K562 (cell line): ENCODE results near the gene PTTG1IP. TPM values are rescaled to one million over a fixed set of nuclear protein-coding genes. Genes with fewer than 3 reads are reported as not detected.

Source experiments
- E2F3 ChIP-seq: fragments of 250-450 bp; sonication (Bioruptor Pico); IDR thresholded peaks from 2 replicates; pipeline ENCODE4 v1.4.0; 2020; ENCODE audit warnings: mild to moderate bottlenecking
- FOS ChIP-seq: IDR thresholded peaks from 3 replicates; pipeline ENCODE4 v1.6.1; 2011; ENCODE audit not compliant: insufficient read length; ENCODE audit errors: extremely low read depth
- FOXK2 ChIP-seq, 2 experiments: fragments of 450-650 bp; IDR thresholded peaks in 1 of 2; conservative IDR thresholded peaks in 1 of 2; 2 replicates each; pipeline ENCODE4 v1.6.1; 2016; ENCODE audit warnings: low read depth in 2 of 2, mild to moderate bottlenecking in 1 of 2
- IRF2 ChIP-seq: sonication (generic); formaldehyde crosslinking; IDR thresholded peaks from 2 replicates; pipeline ENCODE4 v1.8.1; 2022; ENCODE audit warnings: mild to moderate bottlenecking, missing genetic modification reagents
- JUNB ChIP-seq: fragments of 450-650 bp; formaldehyde crosslinking; conservative IDR thresholded peaks from 2 replicates; pipeline ENCODE4 v1.4.0; 2020; ENCODE audit warnings: mild to moderate bottlenecking
- KHSRP ChIP-seq: fragments of 450-650 bp; IDR thresholded peaks from 2 replicates; pipeline ENCODE4 v1.6.1; 2017
- KLF10 ChIP-seq: fragments of 250-450 bp; sonication (Bioruptor Pico); IDR thresholded peaks from 2 replicates; pipeline ENCODE4 v1.6.1; 2021; ENCODE audit warnings: matching md5 sums
- MTA3 ChIP-seq: fragments of 450-650 bp; formaldehyde crosslinking; IDR thresholded peaks from 2 replicates; pipeline ENCODE4 v1.6.1; 2017; ENCODE audit warnings: mild to moderate bottlenecking, borderline replicate concordance
- PYGO2 ChIP-seq: fragments of 450-650 bp; IDR thresholded peaks from 2 replicates; pipeline ENCODE4 v1.6.1; 2016; ENCODE audit warnings: mild to moderate bottlenecking, missing genetic modification characterization, moderate library complexity, missing compliant biosample characterization
- RBM34 ChIP-seq: fragments of 200-400 bp; formaldehyde crosslinking; IDR thresholded peaks from 2 replicates; pipeline ENCODE4 v1.6.1; 2018; ENCODE audit warnings: low read length, borderline replicate concordance; ENCODE audit not compliant: insufficient read depth
- SREBF2 ChIP-seq: sonication (generic); formaldehyde crosslinking; IDR thresholded peaks from 2 replicates; pipeline ENCODE4 v1.4.0; 2020; ENCODE audit warnings: mild to moderate bottlenecking, missing genetic modification reagents
- WHSC1 ChIP-seq: IDR thresholded peaks from one replicate; pipeline ENCODE4 v1.6.1; 2012; ENCODE audit warnings: low read length, control low read depth, inconsistent platforms
- ZNF224 ChIP-seq: sonication (generic); formaldehyde crosslinking; IDR thresholded peaks from 2 replicates; pipeline ENCODE4 v1.8.0; 2022; ENCODE audit warnings: mild to moderate bottlenecking, missing genetic modification reagents
- ZNF324 ChIP-seq: fragments of 250-450 bp; sonication (Bioruptor Pico); IDR thresholded peaks from 2 replicates; pipeline ENCODE4 v1.4.0; 2020; ENCODE audit warnings: mild to moderate bottlenecking
- ZNF347 ChIP-seq: fragments of 450-650 bp; formaldehyde crosslinking; IDR thresholded peaks from 2 replicates; pipeline ENCODE4 v1.4.0; 2020; ENCODE audit warnings: low read depth, mild to moderate bottlenecking, moderate library complexity
- ZNF764 ChIP-seq: fragments of 250-450 bp; sonication (Bioruptor Pico); IDR thresholded peaks from 2 replicates; pipeline ENCODE4 v1.4.0; 2020; ENCODE audit warnings: low read depth, mild to moderate bottlenecking, moderate library complexity
- polyA plus RNA-seq, 8 experiments: library from polyadenylated mRNA; depleted of rRNA in 4 of 8; stranded (reverse) in 5 of 8; unstranded in 3 of 8; fragments of >200 nt; fragmentation: Nextera tagmentation in 2 of 8; fragmentation: Illumina TruSeq in 1 of 8; extraction: Ambion mirVana in 2 of 8; extraction: Trizol in 1 of 8; gene quantifications; 2 replicates each; pipeline versions ENCODE4 v1.2.1 to v1.2.3, GENCODE V29; 2011 to 2014; ENCODE audit warnings: inconsistent platforms in 1 of 8, missing spikeins in 1 of 8
- total RNA-seq, 7 experiments: library from RNA; depleted of rRNA in 6 of 7; stranded (reverse); fragments of >200 nt in 6 of 7; fragmentation: Illumina TruSeq in 2 of 7; extraction: Trizol in 2 of 7; gene quantifications; 2 replicates each; pipeline versions ENCODE4 v1.2.1 to v1.2.3, GENCODE V29; 2011 to 2021; ENCODE audit warnings: low replicate concordance in 1 of 7
- TF ChIP-seq, protein P1 (sequence below): sonication (generic); formaldehyde crosslinking; IDR thresholded peaks from 2 replicates; pipeline ENCODE4 v1.8.0; 2022; ENCODE audit warnings: missing genetic modification reagents, mild to moderate bottlenecking, borderline replicate concordance
- TF ChIP-seq, protein P2 (sequence below): sonication (generic); formaldehyde crosslinking; IDR thresholded peaks from 2 replicates; pipeline ENCODE4 v1.8.1; 2023; ENCODE audit warnings: mild to moderate bottlenecking, missing genetic modification reagents
- TF ChIP-seq, protein P3 (sequence below), 3 experiments: fragments of 200-800 bp in 1 of 3; sonication (Bioruptor generic) in 1 of 3; sonication (generic) in 1 of 3; formaldehyde crosslinking in 1 of 3; IDR thresholded peaks; 2 replicates each; pipeline versions ENCODE4 v1.6.1 to v1.8.0; 2016 to 2022; ENCODE audit warnings: mild to moderate bottlenecking in 2 of 3, missing compliant biosample characterization in 2 of 3, missing genetic modification characterization in 2 of 3, missing genetic modification reagents in 1 of 3
- TF ChIP-seq, protein P4 (sequence below): fragments of 450-650 bp; IDR thresholded peaks from 2 replicates; pipeline ENCODE4 v1.6.1; 2018; ENCODE audit not compliant: partially characterized antibody

PTTG1IP gene
- total and polyA plus RNA-seq, 9 of the 15 experiments (the other 6 are each of a cell fraction or from before 2014, with no cell fraction given) = 5.0 to 99.3 (median 82.4) TPM

DNA sequence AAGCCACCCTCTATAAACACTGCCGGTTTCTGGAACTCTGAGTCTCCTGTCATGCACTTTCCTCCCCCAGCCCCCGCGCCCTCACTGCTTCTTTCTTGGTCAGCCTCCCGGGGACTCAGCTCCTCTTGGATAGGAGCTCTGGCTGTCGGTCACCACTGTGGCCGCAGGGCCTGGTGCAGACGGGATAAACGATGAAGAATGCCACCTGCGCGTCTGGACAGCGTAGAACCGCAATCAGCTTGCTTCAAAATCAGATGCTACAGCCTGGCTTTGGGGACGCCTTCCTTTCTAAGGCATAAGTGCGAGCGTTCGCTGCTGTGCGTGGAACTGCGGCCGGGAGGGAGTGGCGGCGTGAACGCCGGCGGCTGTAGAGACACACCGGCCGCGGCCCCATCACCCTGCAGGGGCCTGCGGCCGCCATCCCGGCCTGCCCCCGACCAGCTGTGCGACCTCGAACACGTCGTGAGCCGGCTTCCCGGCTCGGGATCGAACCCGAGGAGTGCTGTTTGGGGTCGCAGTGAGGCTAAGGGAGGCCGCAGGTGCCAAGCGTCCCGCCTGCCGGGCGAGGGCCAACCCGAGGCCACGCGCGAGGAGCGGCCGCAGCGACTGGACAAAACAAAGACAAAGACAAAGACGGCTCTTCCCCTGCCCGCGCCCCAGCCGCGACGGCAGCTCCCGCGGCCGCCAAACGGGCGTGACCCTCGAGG lies 688 bp downstream of the PTTG1IP start (continued):
- TF ChIP-seq, protein P1, sequence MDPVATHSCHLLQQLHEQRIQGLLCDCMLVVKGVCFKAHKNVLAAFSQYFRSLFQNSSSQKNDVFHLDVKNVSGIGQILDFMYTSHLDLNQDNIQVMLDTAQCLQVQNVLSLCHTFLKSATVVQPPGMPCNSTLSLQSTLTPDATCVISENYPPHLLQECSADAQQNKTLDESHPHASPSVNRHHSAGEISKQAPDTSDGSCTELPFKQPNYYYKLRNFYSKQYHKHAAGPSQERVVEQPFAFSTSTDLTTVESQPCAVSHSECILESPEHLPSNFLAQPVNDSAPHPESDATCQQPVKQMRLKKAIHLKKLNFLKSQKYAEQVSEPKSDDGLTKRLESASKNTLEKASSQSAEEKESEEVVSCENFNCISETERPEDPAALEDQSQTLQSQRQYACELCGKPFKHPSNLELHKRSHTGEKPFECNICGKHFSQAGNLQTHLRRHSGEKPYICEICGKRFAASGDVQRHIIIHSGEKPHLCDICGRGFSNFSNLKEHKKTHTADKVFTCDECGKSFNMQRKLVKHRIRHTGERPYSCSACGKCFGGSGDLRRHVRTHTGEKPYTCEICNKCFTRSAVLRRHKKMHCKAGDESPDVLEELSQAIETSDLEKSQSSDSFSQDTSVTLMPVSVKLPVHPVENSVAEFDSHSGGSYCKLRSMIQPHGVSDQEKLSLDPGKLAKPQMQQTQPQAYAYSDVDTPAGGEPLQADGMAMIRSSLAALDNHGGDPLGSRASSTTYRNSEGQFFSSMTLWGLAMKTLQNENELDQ (CRISPR knock-in tag) = no peak
- TF ChIP-seq SREBF2 (CRISPR knock-in tag) (no peak), MTA3 (no peak), FOS (no peak), FOXK2 (conservative IDR thresholded peaks at IDR 0.05 in 1 of 2, IDR thresholded peaks at IDR 0.05 in 1 of 2; ENCODE audit: low read depth in 2 of 2) (no peak), E2F3 (CRISPR knock-in tag) (no peak), KLF10 (CRISPR knock-in tag) (no peak), PYGO2 (tag) (no peak), ZNF324 (CRISPR knock-in tag) (no peak), JUNB (CRISPR knock-in tag) (no peak), IRF2 (CRISPR knock-in tag) (no peak), WHSC1 (no peak), RBM34 (no peak), ZNF224 (no peak), ZNF764 (CRISPR knock-in tag) (no peak), ZNF347 (CRISPR knock-in tag) (no peak), KHSRP (no peak)
- TF ChIP-seq, protein P2, sequence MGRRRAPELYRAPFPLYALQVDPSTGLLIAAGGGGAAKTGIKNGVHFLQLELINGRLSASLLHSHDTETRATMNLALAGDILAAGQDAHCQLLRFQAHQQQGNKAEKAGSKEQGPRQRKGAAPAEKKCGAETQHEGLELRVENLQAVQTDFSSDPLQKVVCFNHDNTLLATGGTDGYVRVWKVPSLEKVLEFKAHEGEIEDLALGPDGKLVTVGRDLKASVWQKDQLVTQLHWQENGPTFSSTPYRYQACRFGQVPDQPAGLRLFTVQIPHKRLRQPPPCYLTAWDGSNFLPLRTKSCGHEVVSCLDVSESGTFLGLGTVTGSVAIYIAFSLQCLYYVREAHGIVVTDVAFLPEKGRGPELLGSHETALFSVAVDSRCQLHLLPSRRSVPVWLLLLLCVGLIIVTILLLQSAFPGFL (CRISPR knock-in tag) = no peak
- TF ChIP-seq, protein P3, sequence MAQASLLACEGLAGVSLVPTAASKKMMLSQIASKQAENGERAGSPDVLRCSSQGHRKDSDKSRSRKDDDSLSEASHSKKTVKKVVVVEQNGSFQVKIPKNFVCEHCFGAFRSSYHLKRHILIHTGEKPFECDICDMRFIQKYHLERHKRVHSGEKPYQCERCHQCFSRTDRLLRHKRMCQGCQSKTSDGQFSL (CRISPR knock-in tag; IDR thresholded peaks at IDR 0.05) = no peak
- TF ChIP-seq, protein P3 (tag; IDR thresholded peaks at IDR 0.05) = no peak
- TF ChIP-seq, protein P4, sequence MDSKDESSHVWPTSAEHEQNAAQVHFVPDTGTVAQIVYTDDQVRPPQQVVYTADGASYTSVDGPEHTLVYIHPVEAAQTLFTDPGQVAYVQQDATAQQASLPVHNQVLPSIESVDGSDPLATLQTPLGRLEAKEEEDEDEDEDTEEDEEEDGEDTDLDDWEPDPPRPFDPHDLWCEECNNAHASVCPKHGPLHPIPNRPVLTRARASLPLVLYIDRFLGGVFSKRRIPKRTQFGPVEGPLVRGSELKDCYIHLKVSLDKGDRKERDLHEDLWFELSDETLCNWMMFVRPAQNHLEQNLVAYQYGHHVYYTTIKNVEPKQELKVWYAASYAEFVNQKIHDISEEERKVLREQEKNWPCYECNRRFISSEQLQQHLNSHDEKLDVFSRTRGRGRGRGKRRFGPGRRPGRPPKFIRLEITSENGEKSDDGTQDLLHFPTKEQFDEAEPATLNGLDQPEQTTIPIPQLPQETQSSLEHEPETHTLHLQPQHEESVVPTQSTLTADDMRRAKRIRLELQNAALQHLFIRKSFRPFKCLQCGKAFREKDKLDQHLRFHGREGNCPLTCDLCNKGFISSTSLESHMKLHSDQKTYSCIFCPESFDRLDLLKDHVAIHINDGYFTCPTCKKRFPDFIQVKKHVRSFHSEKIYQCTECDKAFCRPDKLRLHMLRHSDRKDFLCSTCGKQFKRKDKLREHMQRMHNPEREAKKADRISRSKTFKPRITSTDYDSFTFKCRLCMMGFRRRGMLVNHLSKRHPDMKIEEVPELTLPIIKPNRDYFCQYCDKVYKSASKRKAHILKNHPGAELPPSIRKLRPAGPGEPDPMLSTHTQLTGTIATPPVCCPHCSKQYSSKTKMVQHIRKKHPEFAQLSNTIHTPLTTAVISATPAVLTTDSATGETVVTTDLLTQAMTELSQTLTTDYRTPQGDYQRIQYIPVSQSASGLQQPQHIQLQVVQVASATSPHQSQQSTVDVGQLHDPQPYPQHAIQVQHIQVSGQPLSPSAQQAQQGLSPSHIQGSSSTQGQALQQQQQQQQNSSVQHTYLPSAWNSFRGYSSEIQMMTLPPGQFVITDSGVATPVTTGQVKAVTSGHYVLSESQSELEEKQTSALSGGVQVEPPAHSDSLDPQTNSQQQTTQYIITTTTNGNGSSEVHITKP = no peak
